GM10248 (cell line): ENCODE results near the gene RASAL2.

Experiments used
- CTCF ChIA-PET: fragments of 300-600 bp; sonication (Branson Sonifier 250); formaldehyde crosslinking; extraction: SDS; loops from one replicate; lab custom pipeline; 2021; ENCODE audit warnings: antibody characterized with exemption; lab: Yijun Ruan, JAX
- POLR2A ChIA-PET: fragments of 350-650 bp; sonication (Branson Sonifier 250); formaldehyde crosslinking; extraction: SDS; loops from one replicate; lab custom pipeline; 2020; ENCODE audit warnings: antibody characterized with exemption; lab: Yijun Ruan, JAX
- DNase-seq: peaks from one replicate; pipeline ENCODE4 v3.0.0; 2012; ENCODE audit errors: extremely low spot score
- CTCF ChIP-seq: IDR thresholded peaks from 2 replicates; pipeline ENCODE4 v1.5.1; 2012; ENCODE audit warnings: mild to moderate bottlenecking, low read depth; ENCODE audit errors: extremely low read depth, missing control alignments, control extremely low read depth

Gene RASAL2

GRCh38 chr1:178434360-178434759 is 340.5 kb downstream of the RASAL2 start:
- POLR2A ChIA-PET, result no interaction called here
- CTCF ChIA-PET, result interaction anchor here (0.7 to 1.1 kb wide), 4 partner anchors 9 to 98 kb away, joined by 3 to 4 read pairs (median 3); no protein-coding TSS in a partner anchor

GRCh38 chr1:178434899-178435435 is 341.1 kb downstream of the RASAL2 start:
- DNase-seq, result no peak
- TF ChIP-seq CTCF, result no peak
- CTCF ChIA-PET, result interaction anchor here (0.7 to 1.1 kb wide), 4 partner anchors 10 to 98 kb away, joined by 3 to 4 read pairs (median 3); no protein-coding TSS in a partner anchor
- POLR2A ChIA-PET, result no interaction called here

More at GRCh38 chr1:178434360-178434759, 340.5 kb downstream of the RASAL2 start:
- DNase-seq, result no peak
- no peak for TF ChIP-seq CTCF

GRCh38 chr1:178436899-178437298 is 343.0 kb downstream of the RASAL2 start:
- no peak for DNase-seq
- no peak for TF ChIP-seq CTCF
- POLR2A ChIA-PET, result no interaction called here
- CTCF ChIA-PET, result interaction anchor here (1.3 to 2.2 kb wide), 2 partner anchors 16 to 64 kb away, joined by 4 to 7 read pairs; no protein-coding TSS in a partner anchor

- ChIA-PET POLR2A (no interaction called here), CTCF (interaction anchor here (1.5 to 2.2 kb wide), 3 partner anchors 10 to 139 kb away, joined by 3 to 7 read pairs (median 5); no protein-coding TSS in a partner anchor)
- no peak for TF ChIP-seq CTCF
- no peak for DNase-seq
Observed at GRCh38 chr1:178438432-178438831, 344.5 kb downstream of the RASAL2 start.

- no peak for TF ChIP-seq CTCF
- POLR2A ChIA-PET, result no interaction called here
- CTCF ChIA-PET, result no interaction called here
- DNase-seq, result no peak
Observed at GRCh38 chr1:178442925-178443324, 349.0 kb downstream of the RASAL2 start.

GRCh38 chr1:178450871-178451270 is 357.0 kb downstream of the RASAL2 start:
- TF ChIP-seq CTCF, result no peak

More at GRCh38 chr1:178450871-178451270, 357.0 kb downstream of the RASAL2 start:
- ChIA-PET POLR2A (no interaction called here), CTCF (interaction anchor here (1.0 to 1.2 kb wide), 3 partner anchors 8 to 50 kb away, joined by 3 read pairs; no protein-coding TSS in a partner anchor)
- DNase-seq, result no peak
